SKM-1 treated with dmso at 0.1 percent for 144 hours (cell line): ENCODE measurements around the gene SREBF2.
"Not testable (repeated sequence)": the region's sequence is repeated elsewhere in the genome, so short reads cannot be mapped to it uniquely, and the experiment has no call there.

Source experiments
- DNase-seq: peaks from one replicate; lab custom pipeline; 2025; ENCODE audit not compliant: unreplicated experiment; lab: John Stamatoyannopoulos, UW

Gene SREBF2

DNA sequence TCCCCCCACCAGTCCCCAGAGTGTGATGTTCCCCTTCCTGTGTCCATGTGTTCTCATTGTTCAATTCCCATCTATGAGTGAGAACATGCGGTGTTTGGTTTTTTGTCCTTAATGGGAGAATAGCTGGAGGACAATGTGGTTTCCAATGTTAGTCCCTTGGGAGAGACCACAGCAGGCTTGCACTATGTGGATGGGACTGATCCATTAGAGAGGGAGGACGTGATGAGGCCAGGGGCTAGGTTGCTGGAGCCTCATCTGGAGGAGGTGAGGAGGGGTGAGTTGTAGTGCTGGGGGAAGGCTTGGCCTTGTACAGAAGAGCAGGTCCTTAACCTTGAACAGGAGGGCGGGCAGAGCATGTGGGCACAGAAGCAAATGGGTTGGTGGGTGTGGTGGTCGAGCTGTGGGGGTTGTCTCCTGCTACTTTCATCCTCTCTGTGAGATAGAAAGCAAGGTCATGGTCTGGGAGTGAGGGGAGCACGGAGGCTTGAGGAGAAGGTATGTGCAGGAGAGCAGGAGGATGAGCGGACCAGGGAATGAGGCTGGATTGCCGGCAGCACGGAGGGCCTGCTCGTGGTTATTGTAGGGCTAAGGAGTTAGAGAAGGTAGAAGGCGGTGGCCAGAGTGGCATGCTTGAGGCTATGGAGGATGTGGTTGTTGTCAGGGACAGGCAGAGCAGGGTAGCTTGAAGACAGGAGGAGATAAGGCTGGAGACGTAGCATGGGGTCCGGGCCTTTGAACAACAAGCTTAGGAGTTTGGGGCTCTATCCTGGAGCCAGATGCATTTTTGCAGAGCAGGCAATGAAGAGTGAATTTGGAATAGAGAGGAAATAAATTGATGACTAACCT is 11.2 kb upstream of the SREBF2 start:
- DNase-seq, result no peak

DNA sequence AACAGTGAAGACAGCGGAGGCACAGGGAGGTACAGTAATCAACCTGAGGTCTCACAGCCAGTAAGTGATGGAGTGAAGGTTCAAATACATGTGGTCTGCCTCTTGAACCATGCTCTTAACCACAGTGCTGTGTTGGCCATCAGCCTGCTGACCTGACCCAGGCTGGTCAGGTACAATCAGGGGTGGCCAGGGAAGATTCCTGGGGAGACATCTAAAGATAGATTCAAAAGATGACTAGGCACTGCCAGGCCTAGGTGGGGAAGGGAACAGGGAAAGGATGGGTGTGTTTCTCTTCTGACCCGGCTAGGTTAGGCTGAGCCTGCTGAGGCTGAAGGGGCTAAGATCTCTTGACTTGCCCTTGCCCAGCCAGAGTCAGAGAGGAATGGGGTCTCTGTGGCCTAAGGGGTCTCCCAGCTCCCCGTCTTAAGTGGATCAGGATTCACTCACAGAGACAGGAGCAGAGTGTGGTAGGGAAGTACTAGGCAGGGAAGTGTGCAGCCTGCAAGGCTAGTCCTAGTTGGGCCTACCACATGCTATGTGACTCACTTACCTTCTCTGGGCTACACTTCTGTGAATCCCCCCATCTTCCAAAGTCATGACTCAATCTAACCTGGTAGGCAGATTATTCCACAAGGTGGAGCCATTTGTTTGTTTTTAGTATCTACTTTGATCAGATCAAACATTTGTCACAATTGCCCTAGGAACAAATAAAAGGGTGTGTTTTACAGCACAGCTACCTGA is 10.4 kb upstream of the SREBF2 start:
- DNase-seq, result no peak

DNA sequence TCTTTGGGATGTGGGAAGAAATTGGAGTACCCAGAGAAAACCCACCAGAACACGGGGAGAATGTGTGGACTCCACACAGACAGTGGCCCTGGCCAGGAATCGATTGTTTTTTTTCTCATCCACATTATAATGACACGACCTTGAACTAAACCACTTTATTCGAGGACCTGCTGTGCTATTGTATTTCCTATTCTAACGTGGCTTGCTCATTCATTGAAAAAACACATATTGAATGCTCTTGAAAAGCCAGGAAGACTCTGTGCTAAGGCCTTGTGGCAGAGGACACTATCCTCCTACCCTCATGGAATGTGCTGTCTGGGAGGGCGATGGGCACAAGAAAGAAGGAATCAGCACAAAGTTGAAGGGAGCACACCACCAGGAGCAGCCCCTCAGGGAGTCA is 9.1 kb upstream of the SREBF2 start:
- DNase-seq, result no peak

DNA sequence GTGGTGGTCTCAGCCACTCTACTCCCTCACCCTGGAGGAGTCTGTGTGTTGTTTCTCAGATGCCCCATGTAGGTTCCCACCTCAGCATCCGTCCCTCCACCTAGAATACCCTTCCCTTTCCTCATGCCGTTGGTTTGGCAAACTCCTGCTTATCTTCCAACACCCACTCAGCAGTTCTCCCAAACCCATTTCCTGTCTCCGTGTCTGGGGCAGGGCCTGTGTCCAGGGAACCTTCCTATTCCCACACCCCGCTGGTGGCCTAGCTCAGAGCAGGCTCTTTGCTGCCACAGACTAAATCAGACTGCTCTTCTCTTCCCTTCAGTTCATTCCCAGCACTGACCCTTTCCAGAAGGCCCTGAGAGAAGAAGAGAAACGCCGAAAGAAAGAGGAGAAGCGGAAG is 7.5 kb upstream of the SREBF2 start:
- DNase-seq, result no peak

DNA sequence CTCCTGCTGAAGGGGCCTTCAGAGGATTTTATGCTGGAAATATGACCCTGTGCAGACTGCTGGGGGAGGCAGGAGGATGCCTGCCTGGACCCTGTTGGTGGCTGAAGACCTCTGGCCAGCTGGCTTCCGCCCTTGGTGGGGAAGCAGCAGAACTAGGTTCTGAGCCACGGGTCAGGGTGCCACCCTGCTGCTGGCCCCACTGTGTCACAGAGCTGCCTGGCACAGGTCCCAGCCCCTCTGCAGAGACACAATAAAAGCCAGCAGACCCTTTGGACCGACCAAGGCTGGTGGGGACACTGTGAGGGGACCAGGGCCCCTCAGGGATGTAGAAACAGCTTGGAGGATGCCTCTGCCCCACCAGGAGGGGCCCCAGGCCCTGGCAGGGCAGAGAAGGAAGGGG is 6.9 kb upstream of the SREBF2 start:
- no peak for DNase-seq

DNA sequence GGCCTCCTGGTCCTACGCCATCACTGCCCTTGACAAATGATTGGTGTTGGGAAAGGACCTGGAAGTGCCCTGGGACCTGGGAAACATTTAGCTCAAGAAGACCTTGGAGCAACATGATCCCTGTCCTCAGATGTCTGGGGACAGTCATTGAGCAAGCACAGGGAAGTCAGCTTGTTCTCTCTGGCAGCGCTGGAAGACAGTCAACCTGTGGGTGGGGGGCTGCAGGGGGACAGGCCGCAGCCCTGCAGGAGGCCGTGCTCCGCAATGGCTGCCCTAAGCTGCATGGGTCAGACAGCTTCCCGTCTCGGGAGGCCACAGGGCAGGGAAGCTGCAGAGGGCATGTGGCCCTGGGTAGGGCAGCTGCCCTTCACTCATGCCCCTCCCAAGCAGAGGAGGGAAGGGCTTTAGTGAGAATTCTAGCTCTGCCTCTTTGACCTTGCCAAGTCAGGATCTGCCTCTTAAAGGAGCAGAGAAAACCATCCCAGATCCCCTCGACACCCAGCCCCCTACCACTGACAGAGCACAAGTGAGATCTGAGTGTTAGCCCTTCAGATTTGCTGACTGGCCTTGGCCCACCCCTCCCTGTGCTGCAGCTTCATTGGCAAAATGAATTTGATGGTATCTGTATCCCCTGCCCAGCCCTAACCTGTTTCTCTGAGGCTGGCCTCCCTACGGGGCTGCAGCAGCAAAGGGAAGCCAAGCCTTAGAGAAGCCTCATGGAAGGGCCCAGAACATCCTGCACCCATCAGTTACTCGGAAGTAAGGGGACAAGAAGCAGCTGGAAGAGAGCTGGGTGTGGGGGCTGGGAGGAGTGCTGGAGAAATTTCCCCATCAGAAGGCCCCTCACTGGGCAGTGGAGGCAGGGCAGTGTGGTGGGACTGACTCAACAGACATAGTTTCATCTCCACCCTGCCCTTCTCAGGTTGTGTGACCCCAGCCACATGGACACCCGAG is 6.2 kb upstream of the SREBF2 start:
- no peak for DNase-seq

DNA sequence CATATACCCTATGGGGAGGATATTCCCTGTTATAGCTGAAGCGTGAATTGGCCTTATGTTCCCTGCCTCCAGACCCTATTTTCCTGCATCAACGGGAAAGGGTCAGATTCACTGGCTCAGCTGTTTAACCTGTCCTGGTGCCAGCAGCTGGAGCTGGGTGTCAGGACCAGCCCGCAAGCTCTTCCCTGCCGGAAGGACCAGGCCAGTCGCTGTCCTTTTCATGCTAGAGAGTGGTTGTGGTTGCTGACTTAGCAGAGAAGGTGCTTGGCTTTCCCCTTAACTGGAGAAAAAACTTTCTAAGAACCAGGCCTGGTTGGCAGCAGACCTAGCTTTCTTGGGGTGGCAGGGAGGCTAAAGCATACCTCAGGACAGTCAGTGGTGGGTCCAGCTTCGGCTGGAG is 5.2 kb upstream of the SREBF2 start:
- no peak for DNase-seq

DNA sequence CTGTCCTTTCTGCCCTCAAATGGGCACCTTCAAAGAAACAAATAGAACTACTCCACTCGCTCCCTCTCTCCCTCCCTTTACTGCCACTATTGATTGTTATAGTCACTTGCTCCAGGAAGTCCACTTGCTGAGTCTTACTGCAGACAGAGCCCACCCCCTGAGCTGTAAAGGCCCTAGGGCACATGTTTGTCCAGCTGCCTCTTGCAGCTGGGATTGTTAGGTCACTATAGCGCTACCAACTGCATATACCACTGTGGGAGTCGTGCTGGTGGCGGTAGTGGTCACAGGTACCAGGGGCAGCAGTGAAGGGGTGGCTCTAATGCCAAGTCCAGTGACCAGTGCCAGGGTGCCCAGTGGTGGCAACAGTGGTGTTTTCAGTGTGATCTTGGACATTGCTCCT is 4.4 kb upstream of the SREBF2 start:
- no peak for DNase-seq

DNA sequence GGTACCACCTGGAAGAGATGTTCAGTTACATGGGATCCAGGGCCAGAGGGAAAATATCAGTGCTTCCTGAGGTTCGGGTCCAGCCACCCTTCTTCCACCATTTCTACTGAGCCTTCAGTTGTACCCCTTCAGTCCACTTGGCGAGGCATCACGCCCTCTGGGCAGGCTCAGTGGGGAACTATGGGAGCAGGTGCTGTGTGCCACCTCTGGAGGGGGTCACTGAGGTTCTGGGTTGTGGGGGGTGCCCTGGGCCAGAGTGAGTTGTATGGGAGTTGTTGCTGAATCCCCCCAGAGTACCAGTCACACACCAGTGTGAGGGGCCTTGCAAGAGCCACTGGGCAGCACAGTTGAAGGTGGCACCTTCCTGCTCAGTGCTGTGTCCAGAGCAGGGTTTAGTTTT is 2.7 kb upstream of the SREBF2 start:
- DNase-seq, result no peak

DNA sequence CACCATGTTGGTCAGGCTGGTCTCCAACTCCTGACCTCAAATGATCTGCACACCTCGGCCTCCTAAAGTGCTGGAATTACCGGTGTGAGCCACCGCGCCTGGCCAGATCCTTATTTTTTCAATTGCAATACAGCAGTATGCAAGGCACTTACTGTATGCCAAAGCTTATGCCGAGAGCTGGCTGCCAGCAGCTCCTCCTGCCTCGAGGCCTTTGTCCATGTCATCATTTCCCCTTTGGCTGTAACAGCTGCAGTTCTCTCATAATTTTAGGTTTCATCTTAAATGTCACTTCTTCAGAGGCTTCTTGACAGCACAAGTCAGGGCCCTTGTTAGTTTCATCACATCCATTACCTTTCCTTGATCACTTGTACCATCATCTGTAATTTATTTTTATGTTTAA is 1.5 kb upstream of the SREBF2 start:
- DNase-seq, result no peak

DNA sequence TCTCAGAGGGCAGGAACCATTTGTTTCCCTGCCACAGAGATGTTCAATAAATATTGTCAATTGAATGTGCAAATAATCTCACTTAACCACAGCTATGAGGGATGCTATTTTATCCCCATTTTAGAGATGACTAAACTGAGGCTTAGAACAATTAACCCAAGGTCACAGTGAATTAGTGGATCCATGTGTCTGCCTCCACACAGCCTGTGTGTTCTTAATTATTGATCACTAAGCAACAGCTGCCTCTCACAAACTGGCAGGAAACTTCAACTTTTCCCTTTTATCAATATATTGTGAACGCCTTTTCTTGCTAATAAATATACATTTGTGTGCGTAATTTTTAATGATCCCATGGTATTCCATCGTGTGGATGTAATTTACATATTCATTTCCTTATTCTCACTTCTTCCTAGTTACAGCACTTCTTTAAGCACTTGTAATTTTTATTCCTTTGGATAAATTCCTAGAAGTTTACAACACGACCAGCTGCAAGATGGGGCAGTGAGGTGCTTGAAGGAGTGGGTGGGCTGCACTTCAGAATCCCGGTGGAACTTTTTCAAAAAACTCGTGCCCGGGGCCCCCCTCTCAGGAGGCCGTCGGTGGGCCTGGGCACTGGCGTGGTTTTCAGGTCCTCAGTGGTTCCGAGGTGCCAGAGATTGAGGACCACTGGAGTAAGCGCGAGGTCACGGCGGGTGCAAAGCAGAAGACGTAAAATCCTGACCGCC is 915 bp upstream of the SREBF2 start:
- no peak for DNase-seq

DNA sequence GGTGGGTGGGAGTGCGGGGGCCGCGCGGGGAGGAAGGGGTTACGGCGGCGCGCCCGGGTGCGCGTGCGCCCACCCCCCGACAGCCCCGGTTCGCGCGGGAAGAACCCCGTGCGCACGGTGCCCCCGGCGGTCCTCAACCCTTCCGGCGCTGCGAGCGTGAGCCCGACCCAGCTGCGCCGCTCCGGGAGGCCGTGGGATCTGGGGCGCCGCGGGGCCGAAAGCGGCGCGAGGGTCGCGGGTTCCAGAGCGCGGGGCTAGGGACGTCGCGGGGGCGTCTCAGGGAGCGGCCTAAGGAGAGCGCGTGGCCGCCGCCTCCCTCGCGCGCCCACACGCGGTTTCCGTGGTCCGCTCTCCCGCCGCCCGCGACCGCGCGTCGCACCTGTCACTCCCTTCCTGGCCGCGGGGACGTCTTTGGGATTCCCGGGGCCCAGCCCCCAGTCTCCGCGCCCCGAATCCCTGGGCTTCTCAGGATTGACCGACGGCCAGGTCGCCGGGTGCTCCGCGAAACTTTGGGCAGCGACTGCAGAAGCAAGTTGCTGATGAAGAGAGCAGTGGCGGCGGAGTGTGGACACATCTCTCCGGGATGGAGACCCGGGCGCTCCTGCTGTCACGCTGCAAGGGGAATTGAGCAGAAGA is 582 bp downstream of the SREBF2 start:
- DNase-seq, result peak; percentile 40

DNA sequence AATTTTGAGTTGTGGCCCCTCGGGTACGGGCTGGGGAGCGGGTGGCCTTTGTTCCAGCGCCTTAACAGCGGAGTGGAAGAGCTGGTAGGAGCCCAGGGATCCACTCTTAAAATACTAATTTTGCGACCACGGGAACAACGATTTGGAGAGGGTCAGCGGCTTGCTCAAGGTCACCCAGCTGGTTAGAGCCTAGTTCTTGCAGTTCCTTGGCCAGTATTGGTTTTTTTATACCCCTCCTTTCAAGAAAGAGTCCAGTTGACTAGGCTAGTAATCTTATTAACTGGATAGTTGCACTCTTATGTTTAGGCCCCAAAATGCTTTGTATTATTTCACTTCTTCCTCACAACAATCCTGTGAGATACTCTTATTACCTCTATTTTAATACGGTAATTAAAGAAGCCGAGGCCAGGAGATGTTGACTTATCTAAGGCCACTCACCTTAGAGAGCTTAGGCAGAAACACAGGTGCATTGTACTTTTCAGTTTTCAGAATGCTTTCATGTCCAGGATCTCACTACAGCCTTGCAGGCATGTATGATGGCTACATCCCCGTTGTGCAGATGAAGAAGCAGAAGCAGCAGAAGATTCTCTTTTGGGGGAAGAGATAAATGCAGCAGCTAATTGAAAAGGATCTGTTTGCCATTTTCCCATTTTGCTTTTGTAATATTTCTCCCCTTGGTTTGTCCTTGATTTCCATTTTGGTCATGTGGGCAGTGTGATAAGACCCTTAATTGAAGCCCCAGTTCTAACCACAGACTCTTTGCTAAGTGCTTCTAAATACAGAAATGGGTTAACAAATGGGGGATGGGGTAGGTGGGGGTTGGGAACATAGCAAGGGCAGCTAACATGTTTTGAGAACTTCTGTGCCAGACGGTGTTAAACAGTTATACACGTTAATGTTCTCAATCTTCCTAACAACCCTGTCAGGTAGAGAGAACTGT is 1.4 kb downstream of the SREBF2 start:
- no peak for DNase-seq

DNA sequence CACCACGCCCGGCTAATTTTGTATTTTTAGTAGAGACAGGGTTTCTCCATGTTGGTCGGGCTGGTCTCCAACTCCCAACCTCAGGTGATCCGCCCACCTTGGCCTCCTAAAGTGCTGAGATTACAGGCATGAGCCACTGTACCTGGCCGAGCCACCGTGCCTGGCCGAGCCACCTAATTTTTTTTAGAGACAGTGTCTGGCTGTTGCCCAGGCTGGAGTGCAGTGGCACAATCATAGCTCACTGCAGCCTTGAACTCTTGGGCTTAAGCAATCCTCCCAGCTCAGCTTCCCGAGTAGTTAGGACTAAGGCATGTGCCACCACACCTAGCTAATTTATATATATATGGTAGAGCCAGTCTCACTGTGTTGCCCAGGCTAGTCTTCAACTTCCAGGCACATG is 2.6 kb downstream of the SREBF2 start:
- DNase-seq, result not testable (repeated sequence)

DNA sequence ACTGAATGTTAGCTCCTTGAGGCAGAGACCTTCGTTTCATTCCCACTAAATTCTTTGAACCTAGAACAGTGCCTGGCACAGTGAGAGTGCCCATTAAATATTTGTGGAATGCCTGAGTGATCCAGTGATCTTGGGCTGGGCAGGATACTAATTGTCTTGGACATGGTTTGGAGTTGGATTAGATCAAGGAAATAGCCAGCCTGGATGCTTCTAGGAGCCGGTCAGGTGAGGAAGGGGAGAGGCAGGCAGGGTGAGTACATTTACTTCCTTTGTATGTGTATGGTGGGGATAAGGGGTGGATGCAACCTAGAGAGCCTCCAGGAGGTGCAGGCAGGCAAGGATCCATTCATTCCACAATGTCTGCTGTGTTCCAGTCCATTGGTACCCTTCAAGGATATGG is 3.6 kb downstream of the SREBF2 start:
- no peak for DNase-seq

DNA sequence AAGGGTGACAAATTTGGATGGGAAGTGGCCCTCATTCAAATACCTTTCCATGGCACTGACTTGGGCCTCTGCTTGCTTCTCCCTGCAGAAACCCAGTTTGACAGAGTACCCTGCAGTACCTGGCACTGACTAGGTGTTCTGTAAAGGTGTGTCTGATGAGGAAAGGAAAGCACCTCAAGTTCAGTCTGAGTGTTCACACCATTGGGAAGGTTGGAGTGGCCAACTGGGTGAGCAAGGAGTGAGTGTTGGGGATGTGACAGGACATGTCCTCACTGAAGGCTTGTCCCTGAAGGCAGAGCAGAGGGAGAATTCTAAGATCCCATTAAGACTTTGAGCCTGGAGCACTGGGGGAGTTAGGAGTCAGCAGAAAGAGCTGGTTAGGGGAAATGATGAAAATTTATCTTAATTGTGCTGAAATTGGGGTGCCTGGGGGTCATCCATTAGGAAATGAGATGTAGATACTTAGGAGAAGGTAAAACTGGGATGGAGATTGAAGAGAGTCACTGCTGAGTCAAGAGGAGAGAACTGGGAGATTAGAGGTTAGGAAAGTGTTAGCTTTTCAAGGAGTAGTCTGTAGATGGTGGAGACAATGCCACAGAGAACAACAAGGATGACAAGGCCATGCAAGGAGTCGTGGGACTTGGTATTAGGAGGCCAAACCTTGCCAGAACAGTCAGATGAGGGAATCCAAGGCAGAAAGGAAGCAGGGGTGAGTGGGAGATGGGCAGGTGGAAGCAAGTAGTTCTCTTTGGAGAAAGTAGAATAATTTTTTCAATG is 6.1 kb downstream of the SREBF2 start:
- no peak for DNase-seq

DNA sequence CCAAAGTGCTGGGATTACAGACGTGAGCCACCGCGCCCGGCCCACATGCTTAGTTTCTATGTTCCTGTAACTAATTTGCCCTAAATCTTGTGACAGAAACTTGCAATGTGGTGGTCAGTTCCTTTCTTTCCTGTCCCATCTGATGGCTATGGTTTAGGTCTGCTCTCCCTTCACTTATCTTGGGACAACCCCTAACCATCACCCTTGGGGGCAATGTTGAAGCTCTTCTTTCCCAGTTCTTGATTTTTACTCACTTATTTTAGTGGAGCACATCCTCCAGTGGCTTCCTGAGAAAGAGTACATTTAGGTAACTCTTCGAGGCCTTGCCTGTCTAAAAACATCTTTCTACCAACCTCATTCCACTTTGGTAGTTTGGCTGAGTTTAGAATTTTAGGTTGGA is 7.3 kb downstream of the SREBF2 start:
- no peak for DNase-seq

DNA sequence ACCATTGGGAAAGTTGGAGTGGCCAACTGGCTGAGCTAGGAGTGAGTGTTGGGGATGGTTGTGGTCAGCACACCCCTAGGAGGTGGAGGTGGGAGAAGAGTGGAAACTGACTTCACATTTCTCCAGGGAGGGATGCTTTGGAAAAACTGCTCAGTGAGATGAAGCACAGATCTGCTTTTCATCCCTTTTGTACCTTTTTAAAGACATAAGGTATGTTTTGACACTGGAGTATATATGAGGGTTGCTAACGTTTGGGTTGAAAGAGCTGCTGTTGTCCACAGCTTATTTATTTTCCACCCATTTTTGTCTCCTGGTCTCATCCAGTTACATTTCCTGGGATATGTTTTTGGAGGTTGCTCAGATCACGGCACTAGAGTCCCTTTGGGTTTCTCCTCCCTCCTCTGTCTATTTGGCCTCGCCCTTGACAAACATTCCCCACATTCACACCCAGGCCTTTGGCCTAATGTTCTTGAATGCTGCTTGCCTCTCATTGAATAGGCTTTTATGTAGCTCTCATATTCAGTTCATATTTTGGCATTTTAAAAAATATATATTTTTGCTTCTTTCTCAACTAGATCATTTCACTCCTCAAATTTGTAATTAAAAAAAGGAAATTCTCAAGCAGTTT is 8.3 kb downstream of the SREBF2 start:
- no peak for DNase-seq
